K562 (cell line): ENCODE measurements around the gene C3. TPM values are rescaled to one million over a fixed set of nuclear protein-coding genes. Genes with fewer than 3 reads are reported as not detected.
A peak's percentile ranks its signal among the peaks of the same experiment; 100 is the strongest.

Experiments
- BCL6 ChIP-seq: fragments of 250-450 bp; sonication (Bioruptor Pico); IDR thresholded peaks from 2 replicates; pipeline ENCODE4 v1.4.0; 2020
- FOXJ3 ChIP-seq: sonication (generic); formaldehyde crosslinking; IDR thresholded peaks from 2 replicates; pipeline ENCODE4 v1.4.0; 2020; ENCODE audit warnings: mild to moderate bottlenecking, missing genetic modification reagents
- MED1 ChIP-seq: sonication (generic); formaldehyde crosslinking; IDR thresholded peaks from 2 replicates; pipeline ENCODE4 v1.8.1; 2023; ENCODE audit warnings: missing genetic modification reagents, borderline replicate concordance
- MYBL2 ChIP-seq, 2 experiments: fragments of 450-650 bp in 1 of 2; sonication (generic) in 1 of 2; formaldehyde crosslinking in 1 of 2; IDR thresholded peaks; 2 replicates each; pipeline versions ENCODE4 v1.6.1 to v1.8.1; 2017 to 2022; ENCODE audit warnings: borderline replicate concordance in 1 of 2, inconsistent platforms in 1 of 2, low read depth in 1 of 2, mild to moderate bottlenecking in 1 of 2, missing genetic modification reagents in 1 of 2, moderate library complexity in 1 of 2
- MYC ChIP-seq, 2 experiments: fragments of 250-450 bp in 1 of 2; sonication (Bioruptor Pico) in 1 of 2; IDR thresholded peaks; 2 replicates each; pipeline versions ENCODE4 v1.5.1 to v1.6.1; 2012 to 2021; ENCODE audit warnings: low read depth in 2 of 2, borderline replicate concordance in 1 of 2, improper control_type of control experiment in 1 of 2, low read length in 1 of 2, mild to moderate bottlenecking in 1 of 2, moderate library complexity in 1 of 2
- SAFB2 ChIP-seq: fragments of 200-400 bp; formaldehyde crosslinking; IDR thresholded peaks from 2 replicates; pipeline ENCODE4 v1.6.1; 2018; ENCODE audit warnings: borderline replicate concordance, low read length, low read depth, moderate library complexity; ENCODE audit not compliant: severe bottlenecking
- STAT5A ChIP-seq: IDR thresholded peaks from 2 replicates; pipeline ENCODE4 v1.6.1; 2012; ENCODE audit warnings: low read length, inconsistent platforms, borderline replicate concordance
- TAF9B ChIP-seq: fragments of 450-650 bp; IDR thresholded peaks from 2 replicates; pipeline ENCODE4 v1.6.1; 2018; ENCODE audit warnings: mild to moderate bottlenecking; ENCODE audit not compliant: partially characterized antibody
- TAL1 ChIP-seq: fragments of 450-650 bp; IDR thresholded peaks from 2 replicates; pipeline ENCODE4 v1.6.1; 2016; ENCODE audit warnings: mild to moderate bottlenecking
- ZBTB43 ChIP-seq: sonication (generic); formaldehyde crosslinking; IDR thresholded peaks from 2 replicates; pipeline ENCODE4 v1.8.0; 2023; ENCODE audit warnings: mild to moderate bottlenecking, missing genetic modification reagents
- ZMIZ1 ChIP-seq, 2 experiments: fragments of 150-350 bp in 1 of 2; IDR thresholded peaks; 2 replicates each; pipeline ENCODE4 v1.6.1; 2012 to 2016; ENCODE audit warnings: low read depth in 2 of 2, low read length in 2 of 2, mild to moderate bottlenecking in 1 of 2, moderate library complexity in 1 of 2
- ZNF407 ChIP-seq: fragments of 450-650 bp; IDR thresholded peaks from 2 replicates; pipeline ENCODE4 v1.6.1; 2016; ENCODE audit warnings: low read depth
- polyA plus RNA-seq, 8 experiments: library from polyadenylated mRNA; depleted of rRNA in 4 of 8; stranded (reverse) in 5 of 8; unstranded in 3 of 8; fragments of >200 nt; fragmentation: Nextera tagmentation in 2 of 8; fragmentation: Illumina TruSeq in 1 of 8; extraction: Ambion mirVana in 2 of 8; extraction: Trizol in 1 of 8; gene quantifications; 2 replicates each; pipeline versions ENCODE4 v1.2.1 to v1.2.3, GENCODE V29; 2011 to 2014; ENCODE audit warnings: inconsistent platforms in 1 of 8, missing spikeins in 1 of 8
- total RNA-seq, 7 experiments: library from RNA; depleted of rRNA in 6 of 7; stranded (reverse); fragments of >200 nt in 6 of 7; fragmentation: Illumina TruSeq in 2 of 7; extraction: Trizol in 2 of 7; gene quantifications; 2 replicates each; pipeline versions ENCODE4 v1.2.1 to v1.2.3, GENCODE V29; 2011 to 2021; ENCODE audit warnings: low replicate concordance in 1 of 7

C3 gene
- total and polyA plus RNA-seq, 9 of the 15 experiments (the other 6 are each of a cell fraction or from before 2014, with no cell fraction given), result 0.59 to 10.6 (median 2.2) TPM

GRCh38 chr19:6682607-6683128 lies 37.8 kb downstream of the C3 start (continued):
- TF ChIP-seq ZNF407 (peak; percentile 61), BCL6 (CRISPR knock-in tag) (no peak), ZMIZ1 (IDR thresholded peaks at IDR 0.05; ENCODE audit: low read depth in 2 of 2, low read length in 2 of 2) (peak in 1 of 2 experiments; percentile 41; a peak in 1 of 4 replicates), MYBL2 (IDR thresholded peaks at IDR 0.05; ENCODE audit: low read depth) (no peak), MYBL2 (CRISPR knock-in tag; IDR thresholded peaks at IDR 0.05; ENCODE audit: borderline replicate concordance) (no peak), MYC (IDR thresholded peaks at IDR 0.05; ENCODE audit: low read depth, low read length) (no peak), MYC (CRISPR knock-in tag; IDR thresholded peaks at IDR 0.05; ENCODE audit: borderline replicate concordance, low read depth) (no peak), MED1 (CRISPR knock-in tag) (no peak), TAL1 (peak; percentile 95), ZBTB43 (no peak), TAF9B (peak; percentile 35), STAT5A (peak; percentile 75), FOXJ3 (CRISPR knock-in tag) (no peak), SAFB2 (no peak)
